ENCODE measurements around the gene TTLL10.

DNA sequence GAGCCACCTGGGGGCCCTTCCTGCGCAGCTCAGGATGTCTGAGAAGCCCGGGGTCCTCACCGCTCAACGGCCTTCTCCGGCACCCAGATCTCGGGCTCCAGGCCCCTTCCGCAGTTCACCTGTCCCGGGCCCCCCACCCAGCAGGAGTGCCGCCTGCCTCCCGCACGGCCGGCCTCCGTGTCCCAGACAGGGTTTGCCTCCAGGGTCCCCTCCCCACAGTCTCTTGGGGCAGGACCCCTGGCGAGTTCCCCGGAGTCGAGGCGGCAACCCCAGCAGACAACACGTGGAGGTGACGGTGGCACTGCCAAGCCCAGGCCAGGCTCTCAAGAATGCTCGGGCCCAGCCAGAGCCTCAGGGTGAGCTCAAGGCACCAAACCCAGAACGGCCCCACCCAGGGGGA lies 22.4 kb upstream of the TTLL10 start:
- no peak for TF ChIP-seq POLR2AphosphoS5 (IDR thresholded peaks at IDR 0.05; ENCODE audit: low read depth, low read length)
- TF ChIP-seq POLR2A (IDR thresholded peaks at IDR 0.05; ENCODE audit: low read depth, low read length), result no peak
